GM19455 (cell line): ENCODE measurements around the gene RSPH6A.

Experiments used
- ATAC-seq: cut with Tn5 transposase; IDR thresholded peaks from one replicate; pipeline ENCODE4 v1.9.1; 2021; ENCODE audit not compliant: unreplicated experiment

Gene RSPH6A

GRCh38 chr19:45825917-45826893 lies 11.1 kb upstream of the RSPH6A start:
- no peak for ATAC-seq

GRCh38 chr19:45825263-45825605 lies 10.1 kb upstream of the RSPH6A start:
- no peak for ATAC-seq

GRCh38 chr19:45824531-45825262 lies 9.6 kb upstream of the RSPH6A start:
- no peak for ATAC-seq

- no peak for ATAC-seq
Observed at GRCh38 chr19:45824041-45824471, 8.9 kb upstream of the RSPH6A start.

- ATAC-seq: no peak
Observed at GRCh38 chr19:45823182-45823581, 8.1 kb upstream of the RSPH6A start.

GRCh38 chr19:45822716-45823115 lies 7.6 kb upstream of the RSPH6A start:
- ATAC-seq: no peak

- ATAC-seq: no peak
Observed at GRCh38 chr19:45821570-45821969, 6.5 kb upstream of the RSPH6A start.

- ATAC-seq: no peak
Observed at GRCh38 chr19:45821103-45821521, 6.0 kb upstream of the RSPH6A start.

- no peak for ATAC-seq
Observed at GRCh38 chr19:45820413-45821102, 5.5 kb upstream of the RSPH6A start.

- ATAC-seq: no peak
Observed at GRCh38 chr19:45819769-45820168, 4.7 kb upstream of the RSPH6A start.

- no peak for ATAC-seq
Observed at GRCh38 chr19:45817725-45818301, 2.7 kb upstream of the RSPH6A start.

GRCh38 chr19:45817010-45817724 lies 2.1 kb upstream of the RSPH6A start:
- peak; percentile 78 for ATAC-seq

- no peak for ATAC-seq
Observed at GRCh38 chr19:45816236-45817009, 1.3 kb upstream of the RSPH6A start.

- no peak for ATAC-seq
Observed at GRCh38 chr19:45815481-45816216, 541 bp upstream of the RSPH6A start.

GRCh38 chr19:45814166-45814780 lies 835 bp downstream of the RSPH6A start:
- no peak for ATAC-seq

- no peak for ATAC-seq
Observed at GRCh38 chr19:45812297-45812696, 2.8 kb downstream of the RSPH6A start.

GRCh38 chr19:45809643-45810159 lies 5.4 kb downstream of the RSPH6A start:
- no peak for ATAC-seq

GRCh38 chr19:45805719-45806118 lies 9.4 kb downstream of the RSPH6A start:
- ATAC-seq: no peak

- ATAC-seq: no peak
Observed at GRCh38 chr19:45804959-45805230, 10.2 kb downstream of the RSPH6A start.
